ENCODE data around the gene DHCR7.

DHCR7 gene

DNA sequence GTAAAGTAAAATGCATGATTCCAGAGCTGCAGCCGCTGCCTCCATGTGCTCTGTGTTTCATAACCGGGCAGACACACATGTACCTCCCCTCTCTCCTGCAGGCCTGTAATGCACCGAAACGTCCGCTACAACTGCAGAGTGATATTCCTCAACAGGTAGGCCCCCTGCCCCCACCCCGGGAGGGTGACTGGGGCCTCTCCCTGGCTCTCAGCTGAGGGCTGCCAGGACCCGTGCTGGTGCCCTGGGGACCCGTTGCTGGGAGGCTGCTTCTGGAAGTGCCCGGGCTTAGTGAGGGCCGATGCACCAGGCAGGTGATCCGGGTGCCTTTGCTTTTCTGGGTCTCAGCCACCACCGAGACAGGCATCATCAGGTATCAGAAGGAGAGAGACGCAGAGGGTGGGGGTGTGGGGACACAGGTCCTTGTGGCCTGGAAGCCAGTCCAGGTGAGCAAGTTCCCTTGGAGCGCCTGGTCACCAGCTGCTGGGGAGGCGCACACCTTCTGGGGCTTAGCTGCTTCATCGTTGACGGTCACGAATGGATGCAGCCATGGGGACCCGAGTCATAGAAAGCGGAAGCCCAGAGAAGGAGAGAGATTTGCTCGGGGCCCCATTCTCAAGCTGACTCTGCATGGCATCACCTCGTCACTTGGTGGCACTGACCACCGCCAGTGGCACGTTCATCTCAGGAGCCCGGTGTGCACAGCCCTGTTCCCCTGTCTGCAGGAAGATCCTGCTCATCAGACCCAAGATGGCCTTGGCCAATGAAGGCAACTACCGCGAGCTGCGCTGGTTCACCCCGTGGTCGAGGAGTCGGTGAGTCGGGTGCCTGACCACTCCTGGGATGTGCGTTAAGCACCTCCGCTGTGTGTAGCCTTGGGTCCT, 15.4 kb upstream of the DHCR7 start:
- no peak overlapping the region for H3K9ac ChIP-seq (ENCODE audit: low read length)
- no peak overlapping the region for H2AK5ac ChIP-seq (ENCODE audit: low read length)
- no peak overlapping the region for H4K5ac ChIP-seq (ENCODE audit: low read length)
- H4K8ac ChIP-seq (ENCODE audit: low read depth, low read length): no peak overlapping the region
- H3K18ac ChIP-seq (ENCODE audit: low read length): no peak overlapping the region
- no peak overlapping the region for H3K4me3 ChIP-seq (ENCODE audit: low read length)
- H3K27me3 ChIP-seq (ENCODE audit: insufficient read depth, low read length, poor library complexity): no peaks in the 10 kb centered on the region
- H3K4me2 ChIP-seq (ENCODE audit: low read length): no peak overlapping the region
- H3K4ac ChIP-seq (ENCODE audit: low read depth, low read length): no peak overlapping the region
- DNase-seq: no peak
- no peak overlapping the region for H3K27ac ChIP-seq (ENCODE audit: low read depth, low read length)
- H3K79me1 ChIP-seq (ENCODE audit: low read length): no peaks in the 10 kb centered on the region
- no peaks in the 10 kb centered on the region for H3K4me1 ChIP-seq (ENCODE audit: control insufficient read depth, low read depth, low read length)
- no peak overlapping the region for H2BK15ac ChIP-seq (replicated peaks; ENCODE audit: low read depth)
- H3K56ac ChIP-seq (ENCODE audit: low read length): no peak overlapping the region
- H2BK120ac ChIP-seq (ENCODE audit: low read depth, low read length): no peak overlapping the region
- H3K23ac ChIP-seq (ENCODE audit: low read length): no peak overlapping the region
- H3K36me3 ChIP-seq (ENCODE audit: control insufficient read depth, insufficient read depth, low read length): peaks cover 4% of the 10 kb centered on the region
- no peaks in the 10 kb centered on the region for H3K79me2 ChIP-seq (ENCODE audit: control insufficient read depth, insufficient read depth, low read length)
- H2BK5ac ChIP-seq (ENCODE audit: low read length): no peak overlapping the region
- no CpG with 5 or more reads among the region's 34 CpGs for WGBS (ENCODE audit: extremely low coverage, insufficient coverage, low lambda C conversion rate)

DNA sequence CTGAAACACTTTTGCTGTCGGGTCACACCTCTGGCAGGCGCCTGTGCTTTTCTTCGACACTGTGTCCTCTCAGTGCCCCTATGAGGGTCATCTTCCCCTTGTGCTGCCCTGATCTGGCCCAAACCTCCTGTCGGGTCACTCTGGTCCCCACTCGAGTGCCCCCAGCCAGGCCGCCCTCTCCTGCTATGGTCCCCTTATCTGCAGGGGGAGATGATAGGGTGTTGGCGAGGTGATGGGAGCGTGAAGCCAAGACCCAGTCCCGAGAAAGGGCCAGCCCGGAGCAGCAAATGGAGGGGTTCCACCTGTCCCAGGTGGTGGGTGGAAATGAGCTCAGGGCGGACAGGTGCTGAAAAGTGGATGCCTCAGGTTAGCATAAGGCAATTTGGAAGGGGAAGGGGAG, 14.5 kb upstream of the DHCR7 start:
- Histone ChIP-seq H2AK5ac (ENCODE audit: low read length) (no peak overlapping the region), H3K9ac (ENCODE audit: low read length) (no peak overlapping the region), H3K4me1 (ENCODE audit: control insufficient read depth, low read depth, low read length) (no peaks in the 10 kb centered on the region), H3K36me3 (ENCODE audit: control insufficient read depth, insufficient read depth, low read length) (peaks cover 4% of the 10 kb centered on the region), H3K23ac (ENCODE audit: low read length) (no peak overlapping the region), H3K4me2 (ENCODE audit: low read length) (no peak overlapping the region), H3K79me2 (ENCODE audit: control insufficient read depth, insufficient read depth, low read length) (no peaks in the 10 kb centered on the region), H3K27me3 (ENCODE audit: insufficient read depth, low read length, poor library complexity) (no peaks in the 10 kb centered on the region), H4K8ac (ENCODE audit: low read depth, low read length) (no peak overlapping the region), H3K4me3 (ENCODE audit: low read length) (no peak overlapping the region), H3K79me1 (ENCODE audit: low read length) (no peaks in the 10 kb centered on the region), H3K4ac (ENCODE audit: low read depth, low read length) (no peak overlapping the region), H3K18ac (ENCODE audit: low read length) (no peak overlapping the region), H3K56ac (ENCODE audit: low read length) (no peak overlapping the region), H2BK5ac (ENCODE audit: low read length) (no peak overlapping the region), H3K27ac (ENCODE audit: low read depth, low read length) (no peak overlapping the region), H2BK15ac (replicated peaks; ENCODE audit: low read depth) (no peak overlapping the region), H4K5ac (ENCODE audit: low read length) (no peak overlapping the region), H2BK120ac (ENCODE audit: low read depth, low read length) (no peak overlapping the region)
- no peak for DNase-seq
- WGBS (ENCODE audit: extremely low coverage, insufficient coverage, low lambda C conversion rate): no CpG with 5 or more reads among the region's 11 CpGs

DNA sequence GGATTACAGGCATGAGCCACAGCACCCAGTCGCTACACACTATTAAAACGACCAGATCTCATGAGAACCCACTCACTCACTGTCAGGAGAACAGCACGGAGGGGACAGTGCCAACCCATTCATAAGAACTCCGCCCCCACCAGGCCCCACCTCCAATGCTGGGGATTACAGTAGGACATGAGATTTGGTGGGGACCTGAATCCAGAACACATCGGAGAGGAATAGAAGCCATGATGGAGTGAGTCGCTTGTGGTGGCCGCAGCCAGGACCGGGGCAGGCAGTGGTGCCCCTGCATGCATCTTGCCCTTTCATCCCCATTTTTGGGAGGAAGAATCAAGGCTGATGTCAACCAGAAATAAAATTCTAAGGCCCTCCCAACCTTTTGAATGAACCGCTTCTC, 13.5 kb upstream of the DHCR7 start:
- no peak overlapping the region for H2AK5ac ChIP-seq (ENCODE audit: low read length)
- H2BK15ac ChIP-seq (replicated peaks; ENCODE audit: low read depth): no peak overlapping the region
- no peaks in the 10 kb centered on the region for H3K79me2 ChIP-seq (ENCODE audit: control insufficient read depth, insufficient read depth, low read length)
- no peak overlapping the region for H3K9ac ChIP-seq (ENCODE audit: low read length)
- H4K8ac ChIP-seq (ENCODE audit: low read depth, low read length): no peak overlapping the region
- H3K4me2 ChIP-seq (ENCODE audit: low read length): no peak overlapping the region
- no peaks in the 10 kb centered on the region for H3K4me1 ChIP-seq (ENCODE audit: control insufficient read depth, low read depth, low read length)
- no peak overlapping the region for H3K56ac ChIP-seq (ENCODE audit: low read length)
- no CpG with 5 or more reads among the region's 9 CpGs for WGBS (ENCODE audit: extremely low coverage, insufficient coverage, low lambda C conversion rate)
- H3K4ac ChIP-seq (ENCODE audit: low read depth, low read length): no peak overlapping the region
- H3K27me3 ChIP-seq (ENCODE audit: insufficient read depth, low read length, poor library complexity): no peaks in the 10 kb centered on the region
- DNase-seq: no peak
- H3K23ac ChIP-seq (ENCODE audit: low read length): no peak overlapping the region
- no peak overlapping the region for H3K27ac ChIP-seq (ENCODE audit: low read depth, low read length)
- H2BK5ac ChIP-seq (ENCODE audit: low read length): no peak overlapping the region
- no peak overlapping the region for H2BK120ac ChIP-seq (ENCODE audit: low read depth, low read length)
- peaks cover 4% of the 10 kb centered on the region for H3K36me3 ChIP-seq (ENCODE audit: control insufficient read depth, insufficient read depth, low read length)
- no peak overlapping the region for H4K5ac ChIP-seq (ENCODE audit: low read length)
- H3K18ac ChIP-seq (ENCODE audit: low read length): no peak overlapping the region
- no peak overlapping the region for H3K4me3 ChIP-seq (ENCODE audit: low read length)
- H3K79me1 ChIP-seq (ENCODE audit: low read length): no peaks in the 10 kb centered on the region

DNA sequence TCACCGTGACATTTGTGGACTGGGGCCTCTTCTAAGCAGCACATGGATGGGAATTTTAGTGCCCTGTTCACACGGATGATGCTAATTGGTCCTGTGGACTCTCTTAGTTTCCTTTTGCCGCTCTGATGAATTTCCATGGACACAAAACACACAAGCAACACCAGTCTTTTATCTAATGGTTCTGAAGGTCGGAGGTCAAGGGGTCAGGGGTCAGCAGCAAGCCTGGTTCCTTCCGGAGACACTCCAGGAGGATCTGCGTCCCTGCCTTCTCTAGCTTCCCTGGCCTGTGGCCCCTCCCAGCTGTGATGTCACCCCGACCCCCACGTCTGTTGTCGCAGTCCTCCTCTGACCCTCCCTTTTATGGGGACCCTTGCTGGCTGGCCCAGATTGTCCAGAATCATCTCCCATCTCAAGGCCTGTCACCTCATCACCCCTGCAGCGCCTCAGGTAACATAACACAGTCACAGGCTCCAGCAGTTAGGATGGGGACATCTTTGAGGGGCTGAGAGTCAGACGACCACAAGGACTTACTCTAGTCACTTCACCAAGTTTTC, 11.7 kb upstream of the DHCR7 start:
- DNase-seq: no peak
- Histone ChIP-seq H3K23ac (ENCODE audit: low read length) (no peak overlapping the region), H3K4me3 (ENCODE audit: low read length) (no peak overlapping the region), H3K4ac (ENCODE audit: low read depth, low read length) (no peak overlapping the region), H3K4me2 (ENCODE audit: low read length) (no peak overlapping the region), H3K9ac (ENCODE audit: low read length) (no peak overlapping the region), H3K79me1 (ENCODE audit: low read length) (no peaks in the 10 kb centered on the region), H3K36me3 (ENCODE audit: control insufficient read depth, insufficient read depth, low read length) (peaks cover 4% of the 10 kb centered on the region), H4K5ac (ENCODE audit: low read length) (no peak overlapping the region), H3K18ac (ENCODE audit: low read length) (no peak overlapping the region), H3K56ac (ENCODE audit: low read length) (no peak overlapping the region), H3K4me1 (ENCODE audit: control insufficient read depth, low read depth, low read length) (no peaks in the 10 kb centered on the region), H3K79me2 (ENCODE audit: control insufficient read depth, insufficient read depth, low read length) (no peaks in the 10 kb centered on the region), H2BK5ac (ENCODE audit: low read length) (no peak overlapping the region), H4K8ac (ENCODE audit: low read depth, low read length) (no peak overlapping the region), H2BK120ac (ENCODE audit: low read depth, low read length) (no peak overlapping the region), H3K27me3 (ENCODE audit: insufficient read depth, low read length, poor library complexity) (no peaks in the 10 kb centered on the region), H2AK5ac (ENCODE audit: low read length) (no peak overlapping the region), H2BK15ac (replicated peaks; ENCODE audit: low read depth) (no peak overlapping the region), H3K27ac (ENCODE audit: low read depth, low read length) (no peak overlapping the region)
- WGBS (ENCODE audit: extremely low coverage, insufficient coverage, low lambda C conversion rate): no CpG with 5 or more reads among the region's 11 CpGs

DNA sequence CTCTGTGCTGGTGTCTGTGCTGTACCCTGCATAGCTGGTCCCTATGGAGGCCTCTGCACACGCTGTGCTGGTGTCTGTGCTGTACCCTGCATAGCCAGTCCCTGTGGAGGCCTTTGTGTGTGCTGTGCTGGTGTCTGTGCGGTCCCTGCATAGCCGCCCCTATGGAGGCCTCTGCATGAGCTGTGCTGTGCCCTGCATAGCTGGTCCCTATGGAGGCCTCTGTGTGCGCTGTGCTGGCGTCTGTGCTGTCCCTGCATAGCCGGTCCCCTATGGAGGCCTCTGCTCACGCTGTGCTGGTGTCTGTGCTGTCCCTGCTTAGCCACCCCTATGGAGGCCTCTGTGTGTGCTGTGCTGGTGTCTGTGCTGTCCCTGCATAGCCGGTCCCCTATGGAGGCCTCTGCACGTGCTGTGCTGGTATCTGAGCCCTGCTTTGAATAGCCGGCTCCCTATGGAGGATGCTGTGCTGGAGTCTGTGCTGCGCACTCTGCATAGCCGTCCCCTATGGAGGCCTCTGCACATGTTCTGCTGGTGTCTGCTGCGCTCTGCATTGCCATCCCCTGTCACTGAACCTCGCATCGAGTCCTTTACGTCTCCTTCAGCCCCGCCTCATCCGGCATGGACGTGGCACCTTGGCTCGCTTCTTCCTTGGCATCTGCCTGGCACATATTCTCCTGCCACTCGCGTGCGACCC, 11.0 kb upstream of the DHCR7 start:
- no peak overlapping the region for H3K56ac ChIP-seq (ENCODE audit: low read length)
- H3K4me2 ChIP-seq (ENCODE audit: low read length): no peak overlapping the region
- no peak overlapping the region for H3K18ac ChIP-seq (ENCODE audit: low read length)
- peaks cover 4% of the 10 kb centered on the region for H3K36me3 ChIP-seq (ENCODE audit: control insufficient read depth, insufficient read depth, low read length)
- H3K9ac ChIP-seq (ENCODE audit: low read length): no peak overlapping the region
- no peaks in the 10 kb centered on the region for H3K4me1 ChIP-seq (ENCODE audit: control insufficient read depth, low read depth, low read length)
- H2AK5ac ChIP-seq (ENCODE audit: low read length): no peak overlapping the region
- no peak overlapping the region for H2BK5ac ChIP-seq (ENCODE audit: low read length)
- no peak overlapping the region for H3K4ac ChIP-seq (ENCODE audit: low read depth, low read length)
- no peak overlapping the region for H3K4me3 ChIP-seq (ENCODE audit: low read length)
- no peak for DNase-seq
- H3K27ac ChIP-seq (ENCODE audit: low read depth, low read length): no peak overlapping the region
- no peak overlapping the region for H2BK120ac ChIP-seq (ENCODE audit: low read depth, low read length)
- H2BK15ac ChIP-seq (replicated peaks; ENCODE audit: low read depth): no peak overlapping the region
- no peak overlapping the region for H4K8ac ChIP-seq (ENCODE audit: low read depth, low read length)
- no peak overlapping the region for H3K23ac ChIP-seq (ENCODE audit: low read length)
- no CpG with 5 or more reads among the region's 23 CpGs for WGBS (ENCODE audit: extremely low coverage, insufficient coverage, low lambda C conversion rate)
- H4K5ac ChIP-seq (ENCODE audit: low read length): no peak overlapping the region
- no peaks in the 10 kb centered on the region for H3K27me3 ChIP-seq (ENCODE audit: insufficient read depth, low read length, poor library complexity)
- peaks cover 2% of the 10 kb centered on the region for H3K79me1 ChIP-seq (ENCODE audit: low read length)
- no peaks in the 10 kb centered on the region for H3K79me2 ChIP-seq (ENCODE audit: control insufficient read depth, insufficient read depth, low read length)
